CD4-positive, alpha-beta T cell treated with Interleukin-1 beta for 1 hour (primary cell): ENCODE results near the gene GNAL.
"Not testable (repeated sequence)": the region's sequence is repeated elsewhere in the genome, so short reads cannot be mapped to it uniquely, and the experiment has no call there.

Source experiments
- DNase-seq, 2 donors: peaks; one replicate each; pipeline ENCODE4 v3.0.0-alpha.2; 2020 to 2022

GNAL gene

GRCh38 chr18:11688972-11689668, at the start of gene GNAL:
TSS of gene GNAL (plus strand) at chr18:11689264. CDS start at chr18:11689564, 300 bp downstream.
- DNase-seq = peak; percentile 24 to 40

- not testable (repeated sequence) for DNase-seq
These were observed 41.8 kb upstream of the GNAL start for GRCh38 chr18:11647310-11647709.

- not testable (repeated sequence) for DNase-seq
These were observed 41.3 kb upstream of the GNAL start for GRCh38 chr18:11647804-11648203.

GRCh38 chr18:11649839-11650238, 39.2 kb upstream of the GNAL start:
- DNase-seq = no peak

- no peak for DNase-seq
These were observed 37.2 kb upstream of the GNAL start for GRCh38 chr18:11651899-11652298.

- DNase-seq = no peak
These were observed 35.5 kb upstream of the GNAL start for GRCh38 chr18:11653521-11653920.

- DNase-seq = peak; percentile 6 to 17
These were observed 34.1 kb upstream of the GNAL start for GRCh38 chr18:11654736-11655605.

GRCh38 chr18:11655606-11655932, 33.5 kb upstream of the GNAL start:
- no peak for DNase-seq

GRCh38 chr18:11657152-11657551, 31.9 kb upstream of the GNAL start:
- DNase-seq = no peak

GRCh38 chr18:11657554-11657953, 31.5 kb upstream of the GNAL start:
- DNase-seq = no peak

GRCh38 chr18:11658019-11658418, 31.0 kb upstream of the GNAL start:
- DNase-seq = no peak

GRCh38 chr18:11658989-11659388, 30.1 kb upstream of the GNAL start:
- no peak for DNase-seq

GRCh38 chr18:11660691-11661090, 28.4 kb upstream of the GNAL start:
- DNase-seq = no peak

- DNase-seq = no peak
These were observed 27.6 kb upstream of the GNAL start for GRCh38 chr18:11661430-11661829.

GRCh38 chr18:11663439-11664029, 25.5 kb upstream of the GNAL start:
- DNase-seq = no peak

GRCh38 chr18:11664286-11664685, 24.8 kb upstream of the GNAL start:
- DNase-seq = no peak

GRCh38 chr18:11665146-11665545, 23.9 kb upstream of the GNAL start:
- DNase-seq = no peak

GRCh38 chr18:11665587-11665986, 23.5 kb upstream of the GNAL start:
- no peak for DNase-seq

GRCh38 chr18:11666176-11666575, 22.9 kb upstream of the GNAL start:
- DNase-seq = no peak

- DNase-seq = no peak
These were observed 22.2 kb upstream of the GNAL start for GRCh38 chr18:11666831-11667230.

- DNase-seq = no peak
These were observed 21.5 kb upstream of the GNAL start for GRCh38 chr18:11667578-11667977.

- DNase-seq = no peak
These were observed 20.5 kb upstream of the GNAL start for GRCh38 chr18:11668441-11669169.

- no peak for DNase-seq
These were observed 19.7 kb upstream of the GNAL start for GRCh38 chr18:11669271-11669947.
